IPS-11a (cell line): ENCODE results near the gene PLEKHG3.

Source experiments
- H3K4me3 ChIP-seq: one replicate; pipeline ENCODE4 v1.5.1; 2013; ENCODE audit warnings: low read depth, low read length, control low read depth

Gene PLEKHG3

GRCh38 chr14:64745511-64746091, 41.4 kb downstream of the PLEKHG3 start:
- no peak overlapping the region for H3K4me3 ChIP-seq

GRCh38 chr14:64746298-64747250, 42.4 kb downstream of the PLEKHG3 start:
- no peak overlapping the region for H3K4me3 ChIP-seq

GRCh38 chr14:64747327-64747726, 43.1 kb downstream of the PLEKHG3 start:
- H3K4me3 ChIP-seq = no peak overlapping the region

- no peak overlapping the region for H3K4me3 ChIP-seq
These were observed 44.3 kb downstream of the PLEKHG3 start for GRCh38 chr14:64748521-64748920.

GRCh38 chr14:64748995-64749714, 44.9 kb downstream of the PLEKHG3 start:
- no peak overlapping the region for H3K4me3 ChIP-seq

- no peak overlapping the region for H3K4me3 ChIP-seq
These were observed 48.7 kb downstream of the PLEKHG3 start for GRCh38 chr14:64752909-64753308.

- no peak overlapping the region for H3K4me3 ChIP-seq
These were observed 49.1 kb downstream of the PLEKHG3 start for GRCh38 chr14:64753374-64753773.

GRCh38 chr14:64753999-64754398, 49.8 kb downstream of the PLEKHG3 start:
- no peak overlapping the region for H3K4me3 ChIP-seq

- H3K4me3 ChIP-seq = no peak overlapping the region
These were observed 50.5 kb downstream of the PLEKHG3 start for GRCh38 chr14:64754685-64755084.

- H3K4me3 ChIP-seq = no peak overlapping the region
These were observed 51.6 kb downstream of the PLEKHG3 start for GRCh38 chr14:64755781-64756221.

- no peak overlapping the region for H3K4me3 ChIP-seq
These were observed 52.5 kb downstream of the PLEKHG3 start for GRCh38 chr14:64756712-64757111.

GRCh38 chr14:64757601-64758000, 53.4 kb downstream of the PLEKHG3 start:
- no peak overlapping the region for H3K4me3 ChIP-seq

- H3K4me3 ChIP-seq = no peak overlapping the region
These were observed 53.8 kb downstream of the PLEKHG3 start for GRCh38 chr14:64758025-64758521.

GRCh38 chr14:64758691-64759554, 54.7 kb downstream of the PLEKHG3 start:
- H3K4me3 ChIP-seq = no peak overlapping the region

GRCh38 chr14:64759555-64759938, 55.3 kb downstream of the PLEKHG3 start:
- no peak overlapping the region for H3K4me3 ChIP-seq

GRCh38 chr14:64760146-64760755, 56.0 kb downstream of the PLEKHG3 start:
- no peak overlapping the region for H3K4me3 ChIP-seq

GRCh38 chr14:64760916-64761315, 56.7 kb downstream of the PLEKHG3 start:
- no peak overlapping the region for H3K4me3 ChIP-seq

GRCh38 chr14:64761441-64762043, 57.3 kb downstream of the PLEKHG3 start:
- H3K4me3 ChIP-seq = no peak overlapping the region
